ENCODE data around the gene HNRNPA3. TPM values are rescaled to one million over a fixed set of nuclear protein-coding genes. Genes with fewer than 3 reads are reported as not detected.

Gene HNRNPA3
- total and polyA plus RNA-seq, 8 donors: 151 to 688 (median 547) TPM

DNA sequence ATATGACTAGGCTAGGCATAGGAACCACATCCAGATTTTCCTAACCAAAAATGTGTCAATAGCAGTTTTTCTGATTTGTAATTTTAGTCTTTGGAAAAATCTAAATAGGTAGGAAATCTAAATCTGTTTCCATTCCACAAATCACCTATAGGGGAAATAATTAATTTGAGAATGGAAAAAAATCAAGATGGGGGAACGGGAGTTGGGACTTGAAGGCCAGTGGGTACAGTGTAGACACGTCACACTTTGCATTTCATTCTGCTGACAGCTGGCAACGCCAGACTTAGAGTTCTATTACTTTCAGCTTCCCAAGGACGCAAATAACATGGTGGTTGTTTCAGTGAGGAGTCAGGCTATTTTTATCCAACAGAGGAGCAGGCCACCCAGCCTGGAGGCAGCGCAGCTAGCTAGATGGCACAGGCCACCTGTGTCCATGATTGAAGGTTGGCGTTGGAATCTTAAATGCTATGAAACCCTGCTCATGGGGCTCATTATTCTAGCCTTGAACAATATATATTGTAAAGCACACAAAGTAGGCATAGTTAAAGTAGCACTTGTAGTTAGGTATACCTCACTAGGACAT, 23.4 kb downstream of the HNRNPA3 start:
- Histone ChIP-seq H3K27ac (no peak overlapping the region), H3K4me1 (peaks cover 37 to 60% of the 10 kb centered on the region in 2 donors), H3K27me3 (no peaks in the 10 kb centered on the region), H3K36me3 (peaks cover 0 to 37% of the 10 kb centered on the region in 2 donors), H3K4me3 (no peak overlapping the region), H3K9me3 (no peaks in the 10 kb centered on the region)
- intact Hi-C loops (cut with DNase I): no loop called here
- TF ChIP-seq, protein P1, sequence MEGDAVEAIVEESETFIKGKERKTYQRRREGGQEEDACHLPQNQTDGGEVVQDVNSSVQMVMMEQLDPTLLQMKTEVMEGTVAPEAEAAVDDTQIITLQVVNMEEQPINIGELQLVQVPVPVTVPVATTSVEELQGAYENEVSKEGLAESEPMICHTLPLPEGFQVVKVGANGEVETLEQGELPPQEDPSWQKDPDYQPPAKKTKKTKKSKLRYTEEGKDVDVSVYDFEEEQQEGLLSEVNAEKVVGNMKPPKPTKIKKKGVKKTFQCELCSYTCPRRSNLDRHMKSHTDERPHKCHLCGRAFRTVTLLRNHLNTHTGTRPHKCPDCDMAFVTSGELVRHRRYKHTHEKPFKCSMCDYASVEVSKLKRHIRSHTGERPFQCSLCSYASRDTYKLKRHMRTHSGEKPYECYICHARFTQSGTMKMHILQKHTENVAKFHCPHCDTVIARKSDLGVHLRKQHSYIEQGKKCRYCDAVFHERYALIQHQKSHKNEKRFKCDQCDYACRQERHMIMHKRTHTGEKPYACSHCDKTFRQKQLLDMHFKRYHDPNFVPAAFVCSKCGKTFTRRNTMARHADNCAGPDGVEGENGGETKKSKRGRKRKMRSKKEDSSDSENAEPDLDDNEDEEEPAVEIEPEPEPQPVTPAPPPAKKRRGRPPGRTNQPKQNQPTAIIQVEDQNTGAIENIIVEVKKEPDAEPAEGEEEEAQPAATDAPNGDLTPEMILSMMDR (IDR thresholded peaks at IDR 0.05): no peak
- no peak for ATAC-seq
- no peak for DNase-seq

- H3K9me3 ChIP-seq: no peaks in the 10 kb centered on the region
- H3K27ac ChIP-seq: peak overlapping the region; percentile 40 to 89
- peak; percentile 8 for ATAC-seq
- no peak overlapping the region for H3K4me3 ChIP-seq
- TF ChIP-seq, protein P1 (IDR thresholded peaks at IDR 0.05): no peak
- intact Hi-C loops (cut with DNase I): no loop called here
- H3K4me1 ChIP-seq: peaks cover 51 to 80% of the 10 kb centered on the region in 2 donors
- H3K27me3 ChIP-seq: no peaks in the 10 kb centered on the region
- DNase-seq: no peak
- H3K36me3 ChIP-seq: peaks cover 0 to 17% of the 10 kb centered on the region in 2 donors
These were observed 25.3 kb downstream of the HNRNPA3 start for GRCh38 chr2:177237932-177238331.

DNA sequence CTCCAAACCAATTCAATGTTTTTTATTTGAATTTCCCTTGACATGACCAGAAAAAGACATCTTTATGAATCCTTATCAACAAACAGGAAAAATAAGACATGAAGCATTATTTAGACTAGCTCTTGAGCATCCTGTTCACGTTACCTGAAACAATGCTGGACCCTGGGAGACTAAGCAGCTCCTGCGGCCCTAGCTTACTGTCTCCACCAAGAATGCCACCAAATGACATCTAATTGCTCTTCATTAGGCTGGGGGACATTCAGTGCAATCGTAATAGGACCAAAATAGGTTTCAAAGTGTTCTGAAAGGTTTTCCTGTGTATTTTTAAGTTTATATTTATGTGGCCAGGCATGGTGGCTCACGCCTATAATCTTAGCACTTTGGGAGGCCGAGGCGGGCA, 26.5 kb downstream of the HNRNPA3 start:
- intact Hi-C loops (cut with DNase I): no loop called here
- DNase-seq (no peak), ATAC-seq (no peak)
- no peak overlapping the region for H3K4me3 ChIP-seq
- H3K27me3 ChIP-seq: no peaks in the 10 kb centered on the region
- TF ChIP-seq, protein P1 (IDR thresholded peaks at IDR 0.05): no peak
- peak overlapping the region; percentile 80 to 89 for H3K27ac ChIP-seq
- H3K4me1 ChIP-seq: peaks cover 61 to 91% of the 10 kb centered on the region in 2 donors
- peaks cover 0 to 6% of the 10 kb centered on the region in 2 donors for H3K36me3 ChIP-seq
- H3K9me3 ChIP-seq: no peaks in the 10 kb centered on the region

GRCh38 chr2:177239932-177240630, 27.5 kb downstream of the HNRNPA3 start:
- Histone ChIP-seq H3K4me1 (peaks cover 61 to 98% of the 10 kb centered on the region in 2 donors), H3K9me3 (no peaks in the 10 kb centered on the region), H3K27me3 (no peaks in the 10 kb centered on the region), H3K4me3 (no peak overlapping the region), H3K36me3 (peaks cover 0 to 4% of the 10 kb centered on the region in 2 donors), H3K27ac (peak overlapping the region; percentile 80 to 89)
- TF ChIP-seq, protein P1 (IDR thresholded peaks at IDR 0.05): no peak
- ATAC-seq: peak; percentile 71
- peak in 2 of 4 donors; percentile 48 to 74 for DNase-seq
- intact Hi-C loops (cut with DNase I): no loop called here

GRCh38 chr2:177241711-177242120, 29.1 kb downstream of the HNRNPA3 start:
- peaks cover 63 to 100% of the 10 kb centered on the region in 2 donors for H3K4me1 ChIP-seq

More at GRCh38 chr2:177241711-177242120, 29.1 kb downstream of the HNRNPA3 start:
- Histone ChIP-seq H3K9me3 (no peaks in the 10 kb centered on the region), H3K4me3 (no peak overlapping the region), H3K36me3 (no peaks in the 10 kb centered on the region), H3K27ac (peak overlapping the region; percentile 80 to 89), H3K27me3 (no peaks in the 10 kb centered on the region)
- ATAC-seq: no peak
- TF ChIP-seq, protein P1 (IDR thresholded peaks at IDR 0.05): no peak
- intact Hi-C loops (cut with DNase I): no loop called here
- DNase-seq: no peak

All from left lung (tissue), 10 donors.